A673 (cell line): ENCODE measurements around the gene HAGH.
A peak's percentile ranks its signal among the peaks of the same experiment; 100 is the strongest.

Source experiments
- EZH2 ChIP-seq: fragments of 200-600 bp; sonication (generic); IDR thresholded peaks from 2 replicates; pipeline ENCODE4 v1.6.1; 2017; ENCODE audit warnings: borderline replicate concordance, low read depth, mild to moderate bottlenecking, mixed read lengths, antibody characterized with exemption, low read length; ENCODE audit not compliant: poor library complexity, severe bottlenecking
- TF ChIP-seq, protein P1 (sequence below): fragments of 300-800, 200-600 bp; sonication (generic); conservative IDR thresholded peaks from 2 replicates; pipeline ENCODE4 v1.5.1; 2017; ENCODE audit warnings: low read depth, mild to moderate bottlenecking, antibody characterized with exemption, low read length, moderate library complexity, mixed read lengths

- TF ChIP-seq, protein P1, sequence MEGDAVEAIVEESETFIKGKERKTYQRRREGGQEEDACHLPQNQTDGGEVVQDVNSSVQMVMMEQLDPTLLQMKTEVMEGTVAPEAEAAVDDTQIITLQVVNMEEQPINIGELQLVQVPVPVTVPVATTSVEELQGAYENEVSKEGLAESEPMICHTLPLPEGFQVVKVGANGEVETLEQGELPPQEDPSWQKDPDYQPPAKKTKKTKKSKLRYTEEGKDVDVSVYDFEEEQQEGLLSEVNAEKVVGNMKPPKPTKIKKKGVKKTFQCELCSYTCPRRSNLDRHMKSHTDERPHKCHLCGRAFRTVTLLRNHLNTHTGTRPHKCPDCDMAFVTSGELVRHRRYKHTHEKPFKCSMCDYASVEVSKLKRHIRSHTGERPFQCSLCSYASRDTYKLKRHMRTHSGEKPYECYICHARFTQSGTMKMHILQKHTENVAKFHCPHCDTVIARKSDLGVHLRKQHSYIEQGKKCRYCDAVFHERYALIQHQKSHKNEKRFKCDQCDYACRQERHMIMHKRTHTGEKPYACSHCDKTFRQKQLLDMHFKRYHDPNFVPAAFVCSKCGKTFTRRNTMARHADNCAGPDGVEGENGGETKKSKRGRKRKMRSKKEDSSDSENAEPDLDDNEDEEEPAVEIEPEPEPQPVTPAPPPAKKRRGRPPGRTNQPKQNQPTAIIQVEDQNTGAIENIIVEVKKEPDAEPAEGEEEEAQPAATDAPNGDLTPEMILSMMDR = no peak
- peak; percentile 55 for TF ChIP-seq EZH2
Observed at GRCh38 chr16:1857433-1858097, 30.9 kb upstream of the HAGH start.
